Measurements from ENCODE around the gene TUBA4B. TPM values are rescaled to one million over a fixed set of nuclear protein-coding genes. Genes with fewer than 3 reads are reported as not detected.

The TUBA4B gene
- total RNA-seq, 1 experiment from 2014 or later, result not detected

DNA sequence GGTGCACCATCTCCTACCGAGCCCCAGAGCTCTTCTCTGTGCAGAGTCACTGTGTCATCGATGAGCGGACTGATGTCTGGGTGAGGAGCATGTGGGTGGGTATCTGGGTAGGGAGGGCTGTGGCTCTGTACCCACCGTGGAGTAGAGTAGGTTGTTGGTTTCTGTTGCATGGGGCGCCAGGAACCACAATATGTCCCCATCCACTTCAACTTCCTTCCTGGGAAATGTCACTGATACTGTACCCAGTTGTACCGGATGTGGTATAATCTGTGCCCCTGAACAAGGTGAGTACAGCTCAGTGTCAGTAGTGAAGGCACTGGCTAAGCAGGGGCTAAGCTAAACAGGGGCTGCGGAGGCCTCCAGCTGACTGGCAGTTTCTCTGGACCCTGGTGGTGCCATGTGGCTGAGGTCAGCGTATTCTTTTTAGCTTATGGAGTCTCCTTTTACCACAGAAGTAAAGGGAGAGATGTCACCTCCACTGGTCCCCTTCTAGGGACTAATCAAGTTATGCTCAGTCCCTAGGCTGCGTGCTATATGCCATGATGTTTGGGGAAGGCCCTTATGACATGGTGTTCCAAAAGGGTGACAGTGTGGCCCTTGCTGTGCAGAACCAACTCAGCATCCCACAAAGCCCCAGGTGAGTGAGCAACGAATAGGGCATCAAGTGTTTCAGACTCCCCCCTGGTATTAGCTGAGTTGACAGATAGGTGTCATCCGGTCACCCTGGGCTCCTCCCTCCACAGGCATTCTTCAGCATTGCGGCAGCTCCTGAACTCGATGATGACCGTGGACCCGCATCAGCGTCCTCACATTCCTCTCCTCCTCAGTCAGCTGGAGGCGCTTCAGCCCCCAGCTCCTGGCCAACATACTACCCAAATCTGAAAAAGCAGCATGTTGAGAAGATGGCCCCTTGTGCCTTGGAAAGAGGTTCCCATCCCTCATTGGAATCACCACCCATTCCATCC is 5.1 kb upstream of the TUBA4B start:
- H3K4me1 ChIP-seq (ENCODE audit: control insufficient read depth, insufficient read depth, low read length), result peaks cover 45% of the 10 kb centered on the region
- no peaks in the 10 kb centered on the region; the same call in 1 of the 2 replicates for H3K36me3 ChIP-seq (ENCODE audit: control insufficient read depth, insufficient read depth, low read length)
- in situ Hi-C loops (cut with HindIII; ENCODE audit: low pct_unique_long_range_greater_than_20kb, low sequenced_read_pairs), result no loop called here
- no peak for DNase-seq (ENCODE audit: low read depth, low spot score)
- CTCF ChIA-PET, result interaction anchor here (0.8 kb wide), 1 partner anchor 47 kb away, joined by 3 read pairs; no protein-coding TSS in a partner anchor
- TF ChIP-seq, protein P1, sequence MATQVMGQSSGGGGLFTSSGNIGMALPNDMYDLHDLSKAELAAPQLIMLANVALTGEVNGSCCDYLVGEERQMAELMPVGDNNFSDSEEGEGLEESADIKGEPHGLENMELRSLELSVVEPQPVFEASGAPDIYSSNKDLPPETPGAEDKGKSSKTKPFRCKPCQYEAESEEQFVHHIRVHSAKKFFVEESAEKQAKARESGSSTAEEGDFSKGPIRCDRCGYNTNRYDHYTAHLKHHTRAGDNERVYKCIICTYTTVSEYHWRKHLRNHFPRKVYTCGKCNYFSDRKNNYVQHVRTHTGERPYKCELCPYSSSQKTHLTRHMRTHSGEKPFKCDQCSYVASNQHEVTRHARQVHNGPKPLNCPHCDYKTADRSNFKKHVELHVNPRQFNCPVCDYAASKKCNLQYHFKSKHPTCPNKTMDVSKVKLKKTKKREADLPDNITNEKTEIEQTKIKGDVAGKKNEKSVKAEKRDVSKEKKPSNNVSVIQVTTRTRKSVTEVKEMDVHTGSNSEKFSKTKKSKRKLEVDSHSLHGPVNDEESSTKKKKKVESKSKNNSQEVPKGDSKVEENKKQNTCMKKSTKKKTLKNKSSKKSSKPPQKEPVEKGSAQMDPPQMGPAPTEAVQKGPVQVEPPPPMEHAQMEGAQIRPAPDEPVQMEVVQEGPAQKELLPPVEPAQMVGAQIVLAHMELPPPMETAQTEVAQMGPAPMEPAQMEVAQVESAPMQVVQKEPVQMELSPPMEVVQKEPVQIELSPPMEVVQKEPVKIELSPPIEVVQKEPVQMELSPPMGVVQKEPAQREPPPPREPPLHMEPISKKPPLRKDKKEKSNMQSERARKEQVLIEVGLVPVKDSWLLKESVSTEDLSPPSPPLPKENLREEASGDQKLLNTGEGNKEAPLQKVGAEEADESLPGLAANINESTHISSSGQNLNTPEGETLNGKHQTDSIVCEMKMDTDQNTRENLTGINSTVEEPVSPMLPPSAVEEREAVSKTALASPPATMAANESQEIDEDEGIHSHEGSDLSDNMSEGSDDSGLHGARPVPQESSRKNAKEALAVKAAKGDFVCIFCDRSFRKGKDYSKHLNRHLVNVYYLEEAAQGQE (IDR thresholded peaks at IDR 0.05; ENCODE audit: insufficient read depth in 1 of 2, low read depth in 2 of 2, low read length in 1 of 2), result no peak
- TF ChIP-seq, protein P2, sequence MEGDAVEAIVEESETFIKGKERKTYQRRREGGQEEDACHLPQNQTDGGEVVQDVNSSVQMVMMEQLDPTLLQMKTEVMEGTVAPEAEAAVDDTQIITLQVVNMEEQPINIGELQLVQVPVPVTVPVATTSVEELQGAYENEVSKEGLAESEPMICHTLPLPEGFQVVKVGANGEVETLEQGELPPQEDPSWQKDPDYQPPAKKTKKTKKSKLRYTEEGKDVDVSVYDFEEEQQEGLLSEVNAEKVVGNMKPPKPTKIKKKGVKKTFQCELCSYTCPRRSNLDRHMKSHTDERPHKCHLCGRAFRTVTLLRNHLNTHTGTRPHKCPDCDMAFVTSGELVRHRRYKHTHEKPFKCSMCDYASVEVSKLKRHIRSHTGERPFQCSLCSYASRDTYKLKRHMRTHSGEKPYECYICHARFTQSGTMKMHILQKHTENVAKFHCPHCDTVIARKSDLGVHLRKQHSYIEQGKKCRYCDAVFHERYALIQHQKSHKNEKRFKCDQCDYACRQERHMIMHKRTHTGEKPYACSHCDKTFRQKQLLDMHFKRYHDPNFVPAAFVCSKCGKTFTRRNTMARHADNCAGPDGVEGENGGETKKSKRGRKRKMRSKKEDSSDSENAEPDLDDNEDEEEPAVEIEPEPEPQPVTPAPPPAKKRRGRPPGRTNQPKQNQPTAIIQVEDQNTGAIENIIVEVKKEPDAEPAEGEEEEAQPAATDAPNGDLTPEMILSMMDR (IDR thresholded peaks at IDR 0.05), result no peak
- TF ChIP-seq POLR2AphosphoS5 (IDR thresholded peaks at IDR 0.05; ENCODE audit: low read depth, low read length) (no peak), TCF7L2 (IDR thresholded peaks at IDR 0.05; ENCODE audit: low read depth, low read length) (no peak), SIN3A (IDR thresholded peaks at IDR 0.05; ENCODE audit: borderline replicate concordance, insufficient read depth, low read depth, low read length) (no peak)
- H3K27me3 ChIP-seq (ENCODE audit: control insufficient read depth, insufficient read depth, low read length), result no peaks in the 10 kb centered on the region
- intact Hi-C loops (cut with micrococcal nuclease; ENCODE audit: unreplicated experiment), result no loop called here
- POLR2A ChIA-PET, result interaction anchor here (0.7 kb wide), 1 partner anchor 29 kb away, joined by 3 read pairs; no protein-coding TSS in a partner anchor
- no TSS peak for BruUV-seq (replicated peaks)
- H3K9me3 ChIP-seq (ENCODE audit: control insufficient read depth, insufficient read depth, low read depth, low read length), result no peaks in the 10 kb centered on the region
- no peak overlapping the region for H3K4me3 ChIP-seq (ENCODE audit: low read depth in 2 of 2, low read length in 2 of 2)
- ATAC-seq, result no peak
- no peak overlapping the region for H3K27ac ChIP-seq (ENCODE audit: low read length)

DNA sequence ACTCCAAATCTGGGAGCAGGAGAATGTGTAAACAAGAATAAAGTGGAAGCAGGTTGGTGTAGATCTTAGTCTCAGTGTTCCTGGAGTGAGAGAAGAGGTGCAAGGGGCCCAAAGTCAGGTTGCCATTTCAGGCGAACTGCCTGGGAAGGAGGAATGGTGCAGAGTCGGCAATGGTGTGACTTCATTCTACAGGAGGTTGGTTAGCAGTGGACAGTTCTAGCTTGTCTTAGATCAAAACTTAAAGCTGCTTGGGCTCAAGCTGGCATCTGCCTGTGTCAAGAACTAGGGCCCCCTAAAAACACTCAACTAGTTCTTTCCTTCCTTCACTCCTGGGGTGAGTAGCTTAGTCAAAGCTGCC is 4.2 kb upstream of the TUBA4B start:
- H3K27me3 ChIP-seq (ENCODE audit: control insufficient read depth, insufficient read depth, low read length), result no peaks in the 10 kb centered on the region
- no peak overlapping the region for H3K4me3 ChIP-seq (ENCODE audit: low read depth in 2 of 2, low read length in 2 of 2)
- ATAC-seq (no peak), DNase-seq (ENCODE audit: low read depth, low spot score) (no peak)
- TF ChIP-seq TCF7L2 (IDR thresholded peaks at IDR 0.05; ENCODE audit: low read depth, low read length) (no peak), POLR2AphosphoS5 (IDR thresholded peaks at IDR 0.05; ENCODE audit: low read depth, low read length) (no peak), SIN3A (IDR thresholded peaks at IDR 0.05; ENCODE audit: borderline replicate concordance, insufficient read depth, low read depth, low read length) (no peak)
- TF ChIP-seq, protein P2 (IDR thresholded peaks at IDR 0.05), result no peak
- TF ChIP-seq, protein P1 (IDR thresholded peaks at IDR 0.05; ENCODE audit: insufficient read depth in 1 of 2, low read depth in 2 of 2, low read length in 1 of 2), result no peak
- H3K36me3 ChIP-seq (ENCODE audit: control insufficient read depth, insufficient read depth, low read length), result no peaks in the 10 kb centered on the region; the same call in 1 of the 2 replicates
- BruUV-seq (replicated peaks), result no TSS peak
- in situ Hi-C loops (cut with HindIII; ENCODE audit: low pct_unique_long_range_greater_than_20kb, low sequenced_read_pairs), result no loop called here
- peaks cover 51% of the 10 kb centered on the region for H3K4me1 ChIP-seq (ENCODE audit: control insufficient read depth, insufficient read depth, low read length)
- ChIA-PET CTCF (interaction anchor here (0.8 to 1.1 kb wide), 2 partner anchors 31 to 46 kb away, joined by 3 to 6 read pairs; no protein-coding TSS in a partner anchor), POLR2A (interaction anchor here (0.7 kb wide), 1 partner anchor 30 kb away, joined by 3 read pairs; no protein-coding TSS in a partner anchor)
- H3K9me3 ChIP-seq (ENCODE audit: control insufficient read depth, insufficient read depth, low read depth, low read length), result no peaks in the 10 kb centered on the region
- peak overlapping the region; percentile 65 for H3K27ac ChIP-seq (ENCODE audit: low read length)
- intact Hi-C loops (cut with micrococcal nuclease; ENCODE audit: unreplicated experiment), result no loop called here

All from Panc1 (cell line).